Measurements from ENCODE around the gene ERMAP. TPM values are rescaled to one million over a fixed set of nuclear protein-coding genes. Genes with fewer than 3 reads are reported as not detected.

ERMAP gene
- total and polyA plus RNA-seq, 2 of the 8 experiments (the other 6 are each of a cell fraction or from before 2014, with no cell fraction given), result 2.5 to 3.9 TPM

GRCh38 chr1:42767510-42768000 lies 49.4 kb upstream of the ERMAP start (continued):
- no peak for TF ChIP-seq RAD21 (IDR thresholded peaks at IDR 0.05 in 1 of 2, conservative IDR thresholded peaks at IDR 0.05 in 1 of 2; ENCODE audit: low read depth in 2 of 2, low read length in 2 of 2)
- no peak for TF ChIP-seq SP4 (IDR thresholded peaks at IDR 0.05; ENCODE audit: low read length)
- no peak for TF ChIP-seq KDM1A (IDR thresholded peaks at IDR 0.05; ENCODE audit: borderline replicate concordance, low read length)
- no peak for TF ChIP-seq SUZ12 (IDR thresholded peaks at IDR 0.05; ENCODE audit: low read length)
- TF ChIP-seq SAP30 (IDR thresholded peaks at IDR 0.05; ENCODE audit: insufficient read depth, insufficient replicate concordance, low read length), result peak; percentile 38
- no peak for TF ChIP-seq ATF2 (IDR thresholded peaks at IDR 0.05; ENCODE audit: low read length)
- no peak for TF ChIP-seq EP300 (IDR thresholded peaks at IDR 0.05; ENCODE audit: borderline replicate concordance in 1 of 2, low read depth in 2 of 2, low read length in 2 of 2)
- no peak; the same call in 1 of the 2 replicates for TF ChIP-seq E2F6 (IDR thresholded peaks at IDR 0.05)
- TF ChIP-seq FOSL1 (IDR thresholded peaks at IDR 0.05; ENCODE audit: insufficient read depth, low read depth, low read length), result no peak
- TF ChIP-seq YY1 (IDR thresholded peaks at IDR 0.05; ENCODE audit: low read depth, low read length), result peak; percentile 35; the same call in 1 of the 2 replicates
- no peak for TF ChIP-seq RXRA (IDR thresholded peaks at IDR 0.05; ENCODE audit: insufficient read depth, low read depth, low read length)
- no peak for TF ChIP-seq NANOG (IDR thresholded peaks at IDR 0.05; ENCODE audit: insufficient read depth, low read depth, low read length, poor library complexity, severe bottlenecking)
- TF ChIP-seq PHF8 (conservative IDR thresholded peaks at IDR 0.05; ENCODE audit: low read depth, low read length), result no peak
- TF ChIP-seq CREB1 (IDR thresholded peaks at IDR 0.05), result no peak
- TF ChIP-seq ATF3 (IDR thresholded peaks at IDR 0.05; ENCODE audit: insufficient read depth, low read depth, low read length), result no peak
- no peak for TF ChIP-seq USF2 (IDR thresholded peaks at IDR 0.05; ENCODE audit: low read length)
- no peak for TF ChIP-seq SIX5 (IDR thresholded peaks at IDR 0.05; ENCODE audit: low read depth, low read length)
- no peak for TF ChIP-seq CTBP2 (IDR thresholded peaks at IDR 0.05; ENCODE audit: borderline replicate concordance, insufficient read depth, insufficient read length, low read length)
- no peak for TF ChIP-seq SRF (IDR thresholded peaks at IDR 0.05; ENCODE audit: low read depth, low read length)
- TF ChIP-seq JUND (IDR thresholded peaks at IDR 0.05; ENCODE audit: low read length), result no peak

Data from H1 (cell line).